ENCODE results near the gene SCD5.

The SCD5 gene

DNA sequence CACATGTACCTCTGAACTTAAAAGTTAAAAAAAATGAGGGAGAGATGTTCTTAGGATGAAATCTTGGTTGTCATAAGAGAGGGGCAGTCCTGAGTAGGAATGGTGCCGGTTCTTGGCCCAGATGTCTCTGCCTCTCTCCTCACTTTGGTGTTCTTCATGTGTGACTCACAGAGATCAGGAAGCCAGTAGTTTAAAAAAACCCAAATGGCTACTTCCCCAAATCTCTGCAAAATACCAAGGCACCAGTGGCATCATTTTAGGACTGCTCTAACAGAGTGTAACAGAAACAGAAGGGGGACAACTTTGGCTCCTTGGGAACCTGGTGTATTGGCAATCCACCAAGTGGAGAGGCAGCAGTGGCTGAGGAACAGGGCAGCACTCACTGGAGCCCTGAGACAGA lies 116.8 kb downstream of the SCD5 start:
- no peak for DNase-seq

DNA sequence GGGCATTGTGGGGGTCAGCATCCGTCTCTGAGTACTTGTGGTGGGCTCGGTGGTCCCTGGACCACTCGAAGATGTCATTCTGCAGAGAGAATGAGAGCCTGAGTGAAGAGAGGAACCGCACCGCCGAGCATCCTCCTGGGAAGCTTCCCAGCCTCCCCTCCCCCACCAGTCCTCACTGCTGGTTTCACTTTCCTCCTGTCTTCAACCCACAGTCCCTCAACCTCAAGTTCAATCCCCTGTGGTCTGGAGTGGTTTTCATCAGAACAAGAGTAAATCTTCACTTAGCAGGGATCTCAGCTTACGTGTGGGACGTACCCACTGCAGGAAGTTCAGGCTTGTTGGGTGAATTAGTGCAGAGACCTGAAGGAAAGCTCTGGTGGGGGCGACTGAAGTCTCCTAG lies 117.8 kb downstream of the SCD5 start:
- DNase-seq: no peak

DNA sequence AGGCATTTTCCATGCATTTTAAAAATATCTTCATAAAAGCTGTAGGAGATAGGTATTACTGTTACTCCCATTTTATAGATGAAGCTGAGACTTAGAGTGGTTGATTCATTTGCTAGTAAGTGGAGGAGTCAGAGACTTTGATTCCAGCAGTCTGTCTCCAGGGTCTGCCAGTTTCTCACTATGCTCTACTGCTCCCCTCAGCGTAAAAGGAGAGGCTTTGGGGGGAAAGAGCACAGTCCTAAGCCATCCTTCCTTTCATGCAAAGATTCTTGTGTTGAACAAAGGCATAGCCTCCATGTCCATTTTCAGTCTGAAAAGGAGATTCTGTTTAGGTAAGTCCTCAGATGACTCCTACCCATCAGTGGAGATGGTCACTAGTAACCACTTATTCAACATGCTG lies 119.1 kb downstream of the SCD5 start:
- DNase-seq: no peak

DNA sequence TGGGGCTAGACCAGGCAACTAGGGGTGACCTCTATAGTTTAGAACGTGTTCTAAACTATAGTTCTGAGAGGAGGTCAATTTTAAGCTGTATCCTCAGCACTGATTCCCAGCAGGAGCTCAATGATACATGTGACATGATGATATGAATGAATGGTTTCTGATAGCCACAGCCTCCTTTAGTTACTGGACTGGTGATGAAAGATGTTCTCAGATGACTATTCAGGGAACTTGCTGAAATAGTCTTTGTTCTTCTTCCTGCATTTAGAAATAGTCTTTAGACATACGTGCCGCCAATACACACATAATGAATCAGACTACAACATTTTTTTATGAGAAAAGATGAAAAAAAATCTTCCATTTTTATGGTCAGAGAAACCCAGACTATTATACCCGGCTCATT lies 120.5 kb downstream of the SCD5 start:
- DNase-seq: no peak

DNA sequence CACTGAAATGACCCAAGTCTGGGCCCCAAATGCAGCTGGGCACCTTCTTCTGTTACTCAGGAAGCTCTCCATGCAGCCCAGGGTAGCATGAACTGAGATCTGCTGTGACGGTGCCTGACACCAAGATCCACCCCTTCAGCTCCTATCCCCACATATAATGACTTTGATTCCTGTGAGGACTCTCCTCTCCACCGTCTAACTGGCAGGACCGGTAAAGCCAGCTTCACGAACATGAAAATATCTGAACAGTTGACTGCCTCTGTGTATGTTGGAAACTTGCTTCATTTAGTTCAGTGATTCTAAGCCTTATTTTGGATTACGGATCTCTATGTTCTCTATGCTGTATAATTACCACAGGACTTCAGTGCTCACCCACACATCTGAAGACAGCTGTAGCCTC lies 121.3 kb downstream of the SCD5 start:
- DNase-seq: no peak

DNA sequence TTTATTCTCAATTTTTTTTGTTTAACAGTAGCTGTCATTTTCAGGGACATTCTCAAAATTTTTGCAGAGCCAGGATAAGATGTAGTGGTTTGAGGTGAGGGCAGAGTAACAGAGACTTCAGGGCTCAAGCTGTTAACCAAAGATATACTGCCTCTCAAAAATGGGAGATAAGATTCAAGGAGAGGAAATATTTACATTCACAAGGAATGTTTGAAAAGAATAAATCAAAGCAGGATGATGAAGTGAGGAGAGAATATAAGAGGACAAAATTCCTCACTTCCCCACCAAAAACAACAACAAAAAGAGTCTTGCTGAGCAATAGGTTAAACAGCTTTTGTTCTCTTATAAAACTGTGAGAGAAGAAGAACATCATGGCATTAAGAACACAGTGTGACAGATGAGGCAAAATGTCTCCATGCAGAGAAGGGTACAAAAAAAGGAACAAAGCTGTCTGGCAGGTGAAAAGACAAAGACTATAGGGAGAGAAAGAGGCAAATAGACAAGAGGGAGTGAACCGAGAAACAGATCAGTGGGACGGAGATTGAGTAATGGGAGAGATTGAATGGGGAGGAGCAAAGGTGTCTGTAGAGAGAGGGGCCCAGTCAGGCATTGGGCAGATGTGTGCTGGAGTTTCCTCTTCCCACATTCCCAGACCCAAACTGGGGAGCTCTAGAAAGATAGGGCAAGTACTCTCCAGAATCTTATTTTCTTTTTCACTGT lies 130.7 kb downstream of the SCD5 start:
- no peak for DNase-seq

DNA sequence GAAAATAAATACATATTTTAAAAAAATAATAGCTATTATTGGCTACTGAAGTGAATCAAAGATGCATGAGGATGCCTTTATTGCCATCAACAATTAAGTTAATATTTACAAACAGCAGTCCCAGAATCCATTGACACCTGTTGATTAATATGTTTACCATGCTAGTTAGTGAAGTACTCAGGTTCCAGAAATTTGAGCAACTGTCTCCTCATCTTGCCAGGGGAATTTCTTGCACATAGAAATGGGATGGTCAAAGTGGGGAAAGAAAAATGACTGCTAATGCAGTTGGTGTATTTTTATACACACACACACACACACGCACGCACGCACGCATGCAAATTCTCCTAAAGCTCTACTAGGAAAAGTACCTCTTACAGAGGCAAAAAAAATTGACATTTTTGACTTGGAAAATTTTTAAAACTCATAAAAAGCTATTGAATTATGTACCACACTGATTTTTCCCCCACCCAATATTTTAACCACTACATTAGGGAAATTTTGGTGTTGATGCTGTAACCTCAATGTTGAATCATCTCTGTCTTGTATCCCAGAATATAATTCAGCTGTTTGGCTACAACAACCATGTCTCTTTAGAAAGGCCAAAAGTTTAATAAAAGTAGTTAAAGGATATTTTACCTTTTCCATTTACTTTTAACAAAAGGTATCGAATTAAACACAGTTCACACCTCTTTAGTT lies 131.5 kb downstream of the SCD5 start:
- no peak for DNase-seq

DNA sequence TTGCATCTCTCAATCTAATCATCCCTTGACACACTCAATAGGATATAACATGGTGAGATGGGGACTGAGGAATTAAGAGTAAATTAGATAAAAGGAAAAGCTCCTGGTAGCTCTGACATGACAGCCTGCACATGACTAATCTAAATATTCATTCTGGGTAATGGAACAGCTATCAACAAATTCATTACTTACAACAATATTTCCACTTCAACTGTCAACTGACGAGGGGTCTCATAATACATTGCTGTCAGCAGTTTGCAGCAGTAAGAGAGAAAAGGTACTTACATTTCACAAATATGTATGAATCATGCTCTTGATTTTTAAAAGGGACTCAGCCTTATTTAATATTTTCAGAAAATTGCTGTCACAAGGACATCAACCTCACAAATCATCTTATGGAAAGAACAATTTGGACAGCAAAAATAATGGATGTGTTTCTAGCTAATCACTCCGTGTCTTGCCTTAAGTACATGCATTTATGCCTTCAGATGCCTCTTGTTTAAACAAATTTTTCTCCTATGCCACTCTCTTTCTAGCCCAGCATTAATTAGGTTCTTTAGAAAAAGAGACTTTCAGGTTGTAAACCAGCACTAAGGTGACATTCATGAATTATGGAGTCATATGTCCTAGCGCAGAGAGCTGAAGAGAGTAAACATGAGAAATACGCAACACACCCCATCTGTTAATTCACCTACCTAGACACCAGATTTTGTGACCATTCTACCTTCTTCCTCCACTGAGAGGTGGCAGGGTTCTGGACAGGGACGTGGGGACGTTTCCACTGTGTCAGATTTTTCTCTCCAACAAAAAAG lies 137.2 kb downstream of the SCD5 start:
- no peak for DNase-seq

DNA sequence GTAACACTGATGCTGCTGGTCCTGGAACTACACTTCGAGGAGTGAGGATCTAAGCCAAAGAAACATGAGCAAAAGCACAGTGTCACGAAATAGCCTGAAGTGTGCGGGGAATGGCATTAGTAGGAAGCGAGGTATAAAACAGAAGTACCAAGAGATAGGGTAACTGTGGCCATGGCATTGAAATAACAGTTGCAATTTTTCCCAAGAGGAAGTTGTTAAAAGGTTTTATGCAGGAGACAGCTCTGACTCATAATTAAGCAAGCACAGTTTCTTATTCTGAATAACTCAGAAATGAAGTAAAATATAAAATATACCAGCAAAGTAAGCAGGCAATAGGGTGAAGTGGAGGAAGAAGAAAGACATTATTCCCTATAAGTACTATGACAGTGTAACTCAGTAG lies 146.5 kb downstream of the SCD5 start:
- DNase-seq: no peak

DNA sequence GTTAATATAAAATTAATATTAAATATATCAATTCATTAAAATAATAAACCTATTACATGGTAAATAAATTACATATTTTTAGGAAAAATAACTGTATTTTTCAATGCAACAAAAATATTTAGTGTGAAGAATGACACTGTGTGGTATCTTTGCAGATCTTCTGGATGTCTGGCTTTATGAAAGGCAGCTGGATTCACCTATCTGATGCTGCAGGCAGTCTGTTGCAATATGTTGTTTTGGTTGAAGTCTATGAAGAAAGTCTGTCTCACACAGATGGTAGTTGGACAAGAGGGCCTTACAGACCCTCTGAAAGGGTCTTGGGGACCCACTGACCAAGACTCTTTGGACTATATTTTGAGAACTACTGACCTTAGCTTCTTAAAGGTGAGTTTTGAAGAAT lies 147.7 kb downstream of the SCD5 start:
- DNase-seq: no peak

DNA sequence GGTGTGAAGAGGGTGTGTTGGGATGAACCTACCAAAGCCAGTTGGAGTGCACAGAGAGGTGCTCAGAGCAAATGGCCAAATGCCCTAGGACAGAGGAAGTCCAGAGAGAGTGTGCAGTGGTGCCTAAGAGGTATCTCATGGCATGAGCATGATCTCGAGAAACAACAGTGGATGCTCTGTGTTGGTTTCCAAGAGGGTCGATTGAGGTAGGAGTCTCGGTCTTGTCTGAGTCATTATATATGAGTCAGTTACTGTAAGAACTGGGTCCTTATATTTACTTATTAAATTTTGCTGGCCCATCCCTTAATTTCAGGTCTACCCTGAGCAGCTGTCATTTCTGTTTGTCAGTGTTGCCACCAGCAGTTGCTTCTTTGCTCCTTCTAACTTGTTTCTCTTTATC lies 150.2 kb downstream of the SCD5 start:
- no peak for DNase-seq

DNA sequence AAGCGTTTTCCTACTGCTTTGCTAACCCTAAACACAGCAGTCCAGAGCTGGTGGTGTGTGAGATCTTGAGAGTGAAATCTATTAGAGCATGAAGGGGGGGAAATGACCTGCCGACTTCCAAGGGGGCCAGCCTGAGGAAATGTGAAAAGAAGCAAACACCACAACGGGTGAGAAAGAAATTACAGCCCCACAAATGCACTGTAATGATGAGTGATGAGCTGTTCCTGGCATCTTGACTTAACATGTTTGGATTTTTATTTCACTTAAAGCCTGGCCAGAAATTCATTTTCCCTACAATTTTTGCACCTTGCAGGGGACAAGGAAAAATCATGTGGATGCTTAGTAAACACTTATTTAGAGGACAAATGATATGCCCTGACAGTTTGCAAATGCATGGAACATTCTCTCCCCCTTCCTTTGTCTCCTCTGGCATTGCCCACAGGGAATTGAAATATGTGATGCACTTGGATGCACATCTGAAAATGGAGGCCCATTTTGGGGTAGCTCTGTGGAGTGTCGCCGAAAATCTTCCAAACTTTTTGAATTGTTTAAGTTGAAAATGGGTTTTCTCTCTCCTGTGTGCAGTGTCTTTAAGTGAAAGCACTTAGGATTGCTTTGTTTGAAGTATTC lies 152.5 kb downstream of the SCD5 start:
- DNase-seq: no peak

DNA sequence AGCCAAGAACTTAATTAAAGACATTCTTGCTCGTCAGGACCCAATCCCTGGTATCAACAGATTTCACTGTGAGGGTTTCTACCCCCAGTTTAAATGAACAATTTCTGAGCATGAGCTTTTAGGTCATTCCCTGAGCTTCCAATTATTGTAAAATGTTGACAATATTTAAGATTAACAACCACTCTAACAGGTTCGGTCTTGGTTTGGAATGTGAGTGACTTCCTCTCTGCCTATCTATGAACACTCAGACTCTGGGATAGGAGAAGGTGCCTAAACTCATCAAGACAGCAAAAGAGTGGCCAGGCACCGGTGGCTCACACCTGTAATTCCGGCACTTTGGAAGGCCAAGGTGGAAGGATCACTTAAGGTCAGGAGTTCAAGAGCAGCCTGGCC lies 153.9 kb downstream of the SCD5 start:
- no peak for DNase-seq

DNA sequence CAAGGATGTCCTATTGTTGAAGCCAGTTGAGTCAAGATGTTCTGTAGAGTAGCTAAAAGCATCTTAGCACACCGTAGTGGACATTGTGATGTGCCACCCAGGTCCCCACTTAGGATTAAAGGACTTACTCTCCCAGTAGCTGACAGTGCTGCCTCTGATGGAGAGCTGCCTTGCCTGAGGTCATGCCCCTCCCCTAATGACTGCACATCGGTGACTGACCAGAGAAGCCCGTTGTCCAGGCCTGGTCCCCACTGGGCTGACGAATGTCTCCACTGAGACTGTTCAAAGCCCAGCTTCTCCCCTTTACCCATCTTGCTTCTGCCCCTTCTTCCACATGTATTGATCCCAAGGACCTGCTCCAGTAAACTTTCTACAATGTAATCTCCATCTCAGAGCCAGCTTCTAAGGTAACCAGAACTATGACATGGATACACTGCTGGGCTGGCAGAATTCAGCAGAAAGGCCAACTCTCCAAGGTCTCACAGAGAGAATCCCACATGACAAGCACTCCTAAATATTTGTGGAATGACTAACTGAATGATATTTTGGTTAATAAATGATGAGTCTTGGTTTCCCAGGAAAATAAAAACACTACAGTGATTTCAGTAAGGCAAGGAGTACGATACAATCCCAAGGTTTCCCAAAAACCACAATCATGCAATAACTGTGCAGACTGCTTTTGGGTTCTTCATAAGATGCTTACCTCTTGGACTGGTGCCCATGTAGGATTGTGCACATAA lies 154.4 kb downstream of the SCD5 start:
- no peak for DNase-seq

DNA sequence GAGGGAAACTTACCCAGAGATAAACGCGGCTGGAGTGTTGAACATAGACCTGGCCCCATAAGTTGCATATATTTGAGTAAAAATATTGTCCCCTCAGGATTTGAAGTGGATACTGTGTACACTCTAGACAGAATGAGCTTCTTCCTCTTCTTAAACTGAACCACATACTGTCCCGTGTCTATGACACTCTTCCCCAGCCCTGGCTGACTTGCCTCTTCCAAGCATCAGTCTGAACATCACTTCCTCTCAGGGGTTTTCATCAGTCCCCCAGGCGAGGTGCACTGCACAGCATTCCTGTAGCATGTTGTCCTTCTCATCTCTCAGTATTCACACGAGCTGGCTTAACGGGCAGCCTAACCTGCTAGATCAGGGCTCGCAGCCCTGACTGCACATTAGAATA lies 156.3 kb downstream of the SCD5 start:
- no peak for DNase-seq

DNA sequence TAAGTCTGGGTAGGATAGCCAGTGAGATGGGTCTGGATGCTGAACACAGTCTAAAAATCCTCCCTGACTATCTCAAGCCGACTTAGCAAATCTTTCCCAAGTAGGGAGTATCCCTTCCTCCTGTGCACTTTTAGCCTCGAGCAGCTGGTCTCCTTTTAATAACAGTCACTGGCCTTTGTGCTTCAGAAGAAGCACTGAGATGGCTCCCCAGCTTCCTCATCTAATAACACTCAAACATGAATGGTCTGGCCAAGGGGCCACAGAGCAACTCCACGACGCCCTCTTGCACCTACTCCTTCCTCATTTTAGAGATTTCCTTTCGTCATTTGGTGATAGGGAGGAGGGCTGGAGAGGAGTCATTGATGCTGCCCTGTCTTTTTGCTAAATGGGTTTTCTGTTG lies 158.1 kb downstream of the SCD5 start:
- no peak for DNase-seq

DNA sequence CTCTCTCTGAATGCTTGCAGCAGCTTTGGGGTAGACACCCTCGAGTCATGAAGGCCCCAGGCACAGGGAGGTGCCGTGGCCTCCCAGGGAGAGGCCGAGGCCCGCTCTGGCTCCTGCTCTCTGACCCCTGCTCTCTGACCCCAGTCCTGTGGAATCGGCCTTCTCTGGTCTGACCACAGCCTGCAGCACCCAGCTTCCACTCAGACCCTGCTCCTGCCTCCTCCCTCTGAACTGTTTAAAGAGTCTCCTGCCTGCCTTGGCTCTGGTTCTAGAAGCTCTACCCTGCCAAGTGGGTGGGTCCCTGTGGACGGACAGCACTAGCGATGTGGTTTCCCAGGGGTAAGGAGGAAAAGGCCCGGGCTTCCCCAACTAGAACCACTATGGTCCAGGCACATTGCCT lies 158.6 kb downstream of the SCD5 start:
- DNase-seq: no peak

DNA sequence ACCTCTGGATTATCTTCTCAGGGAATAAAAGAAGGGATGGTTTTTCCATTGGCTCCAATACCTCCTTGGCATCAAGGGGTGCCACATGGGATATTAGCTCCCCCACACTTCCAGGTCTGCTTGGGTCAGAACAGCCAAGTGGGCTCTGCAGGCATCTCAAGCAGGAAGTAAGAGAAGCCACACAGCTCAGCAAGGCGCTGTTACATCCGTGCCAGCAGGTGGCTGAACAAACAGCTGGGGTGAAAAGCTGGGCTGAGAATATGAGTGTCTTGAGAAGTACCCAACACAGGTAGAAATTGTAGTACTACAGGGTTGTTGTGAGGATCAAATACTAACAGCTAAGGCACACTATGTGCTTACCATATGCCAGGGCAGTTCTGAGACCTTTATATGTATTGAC lies 160.1 kb downstream of the SCD5 start:
- DNase-seq: no peak

DNA sequence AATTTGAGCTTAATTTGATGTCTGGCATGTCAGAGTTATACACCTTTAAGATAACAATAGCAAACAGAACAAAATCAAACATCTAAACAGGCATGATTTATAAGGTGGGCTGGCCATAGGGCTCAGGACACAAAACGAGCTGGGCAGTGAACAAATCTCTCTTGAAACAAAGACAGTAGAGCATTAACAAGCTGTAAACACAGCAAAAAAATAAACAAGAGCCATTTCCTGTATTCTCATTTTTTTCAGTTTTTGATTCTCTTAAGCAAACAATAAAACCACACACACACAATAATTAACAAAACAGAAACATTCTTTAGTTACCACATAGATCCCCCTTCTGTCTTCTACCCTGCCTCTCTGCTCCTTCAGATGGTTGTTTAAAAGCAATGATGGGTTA lies 168.5 kb downstream of the SCD5 start:
- no peak for DNase-seq

DNA sequence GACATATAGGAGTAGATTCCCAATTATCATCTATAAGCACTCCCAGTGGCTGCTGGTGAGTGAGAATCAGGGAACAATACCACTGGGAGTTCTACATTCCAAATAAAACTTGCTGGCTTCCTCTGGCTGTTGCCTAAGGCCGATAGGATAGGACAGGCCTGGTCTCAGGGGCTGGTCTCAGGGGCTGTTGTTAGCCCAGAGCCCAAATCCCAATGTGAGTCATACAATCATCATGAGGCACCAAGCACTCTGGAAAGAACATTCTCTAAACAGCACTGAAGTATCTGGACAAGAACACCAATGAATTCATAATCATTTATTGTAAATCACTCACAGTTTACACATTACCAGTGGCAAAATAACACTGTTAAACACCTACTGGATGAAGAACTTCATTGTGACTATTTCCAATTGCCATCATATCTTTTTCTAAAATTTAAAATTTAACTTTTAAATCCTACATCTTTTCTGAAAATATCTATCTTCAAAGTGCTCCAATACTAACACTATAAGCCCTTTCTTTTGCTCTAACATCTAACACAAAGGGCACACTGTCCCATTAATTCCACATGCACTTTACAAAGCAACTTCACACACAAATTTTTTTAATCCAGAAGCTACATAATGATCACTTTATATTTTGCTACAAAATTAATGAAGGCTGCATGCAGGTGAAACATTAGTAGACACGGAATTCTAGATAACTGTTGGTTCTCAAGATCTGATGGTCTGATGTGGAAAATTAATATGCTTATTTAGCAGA lies 169.2 kb downstream of the SCD5 start:
- no peak for DNase-seq

DNA sequence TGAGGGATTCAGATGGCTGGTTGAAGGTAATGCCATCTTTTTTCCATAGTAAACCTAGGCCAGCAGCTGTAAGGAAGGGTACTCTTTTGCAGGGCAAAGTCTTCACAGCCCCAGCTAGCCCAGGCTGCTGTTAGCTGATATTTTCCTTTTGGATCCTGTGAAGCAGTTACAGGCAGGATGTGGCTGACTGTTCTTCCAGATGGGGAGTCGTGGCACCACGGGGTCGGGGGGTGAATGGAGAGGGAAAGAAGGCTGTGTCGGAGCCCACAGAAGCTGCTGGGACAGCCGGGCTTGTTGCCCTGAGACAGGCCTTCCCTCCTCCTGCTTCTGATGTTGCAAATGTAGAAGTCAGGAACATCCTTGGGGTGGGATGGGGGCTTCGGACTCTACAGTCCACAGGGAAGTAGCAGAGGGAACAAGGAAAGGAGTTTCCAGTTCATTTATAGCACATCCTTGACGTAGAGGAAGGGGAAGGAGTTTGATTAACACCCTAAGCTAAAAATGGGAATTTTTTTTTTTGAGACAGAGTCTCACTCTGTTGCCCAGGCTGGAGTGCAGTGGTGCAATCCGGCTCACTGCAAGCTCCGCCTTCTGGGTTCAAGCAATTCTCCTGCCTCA lies 172.2 kb downstream of the SCD5 start:
- DNase-seq: no peak

DNA sequence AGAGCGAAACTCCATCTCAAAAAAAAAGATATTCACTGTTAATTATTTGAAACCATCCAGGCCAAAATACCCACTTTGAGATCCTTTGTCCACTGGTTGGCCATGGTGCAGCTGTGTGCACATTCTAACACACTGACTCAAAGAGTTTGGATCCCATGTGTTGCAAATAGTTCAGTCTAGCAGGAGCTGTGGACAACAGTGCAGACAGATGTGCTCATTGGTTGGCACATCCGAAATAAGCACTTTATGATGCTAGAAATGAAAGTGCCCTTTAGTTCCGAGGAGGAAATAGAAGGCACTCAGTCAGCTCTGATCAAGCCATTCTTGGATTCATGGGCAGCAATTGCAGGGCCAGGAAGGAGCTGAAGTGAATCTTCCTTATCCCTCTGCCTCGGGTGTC lies 173.8 kb downstream of the SCD5 start:
- no peak for DNase-seq
